Endothelial cell of umbilical vein (primary cell): ENCODE results near the gene CD226.

ENCODE experiments used
- CTCF ChIP-seq, 2 donors: IDR thresholded peaks; 1 replicate in 1 of 2; 2 replicates in 1 of 2; pipeline ENCODE4 v1.5.1; 2011; ENCODE audit warnings: low read length in 2 of 2, mild to moderate bottlenecking in 2 of 2, moderate library complexity in 2 of 2, control low read depth in 1 of 2, inconsistent platforms in 1 of 2, low read depth in 1 of 2; ENCODE audit not compliant: insufficient read depth in 1 of 2; ENCODE audit errors: extremely low read depth in 1 of 2
- EZH2 ChIP-seq: IDR thresholded peaks from 2 replicates; pipeline ENCODE4 v1.6.1; 2012; ENCODE audit warnings: borderline replicate concordance, low read depth, mild to moderate bottlenecking, moderate library complexity, low read length, inconsistent platforms; ENCODE audit not compliant: severe bottlenecking
- POLR2AphosphoS5 ChIP-seq: IDR thresholded peaks from 2 replicates; pipeline ENCODE4 v1.6.1; 2012; ENCODE audit warnings: low read depth, mild to moderate bottlenecking, control low read depth, low read length, moderate library complexity; ENCODE audit not compliant: insufficient read depth

GRCh38 chr18:69996417-69996816 is 48.7 kb upstream of the CD226 start:
- TF ChIP-seq CTCF (IDR thresholded peaks at IDR 0.05; ENCODE audit: extremely low read depth in 1 of 2, insufficient read depth in 1 of 2, low read depth in 1 of 2, low read length in 2 of 2): no peak
- no peak for TF ChIP-seq EZH2
- TF ChIP-seq POLR2AphosphoS5: no peak
